ENCODE results near the gene TOLLIP.
"Not testable (repeated sequence)": the region's sequence is repeated elsewhere in the genome, so short reads cannot be mapped to it uniquely, and the experiment has no call there.

DNA sequence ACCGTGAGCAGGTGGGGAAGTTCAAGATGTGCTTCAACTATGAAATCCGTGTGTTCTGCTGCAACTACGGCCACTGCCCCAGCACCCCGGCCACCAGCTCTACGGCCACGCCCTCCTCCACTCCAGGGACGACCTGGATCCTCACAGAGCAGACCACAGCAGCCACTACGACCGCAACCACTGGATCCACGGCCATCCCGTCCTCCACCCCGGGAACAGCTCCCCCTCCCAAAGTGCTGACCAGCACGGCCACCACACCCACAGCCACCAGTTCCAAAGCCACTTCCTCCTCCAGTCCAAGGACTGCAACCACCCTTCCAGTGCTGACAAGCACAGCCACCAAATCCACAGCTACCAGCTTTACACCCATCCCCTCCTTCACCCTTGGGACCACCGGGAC lies 63.7 kb downstream of the TOLLIP start:
- TF ChIP-seq, protein P1, sequence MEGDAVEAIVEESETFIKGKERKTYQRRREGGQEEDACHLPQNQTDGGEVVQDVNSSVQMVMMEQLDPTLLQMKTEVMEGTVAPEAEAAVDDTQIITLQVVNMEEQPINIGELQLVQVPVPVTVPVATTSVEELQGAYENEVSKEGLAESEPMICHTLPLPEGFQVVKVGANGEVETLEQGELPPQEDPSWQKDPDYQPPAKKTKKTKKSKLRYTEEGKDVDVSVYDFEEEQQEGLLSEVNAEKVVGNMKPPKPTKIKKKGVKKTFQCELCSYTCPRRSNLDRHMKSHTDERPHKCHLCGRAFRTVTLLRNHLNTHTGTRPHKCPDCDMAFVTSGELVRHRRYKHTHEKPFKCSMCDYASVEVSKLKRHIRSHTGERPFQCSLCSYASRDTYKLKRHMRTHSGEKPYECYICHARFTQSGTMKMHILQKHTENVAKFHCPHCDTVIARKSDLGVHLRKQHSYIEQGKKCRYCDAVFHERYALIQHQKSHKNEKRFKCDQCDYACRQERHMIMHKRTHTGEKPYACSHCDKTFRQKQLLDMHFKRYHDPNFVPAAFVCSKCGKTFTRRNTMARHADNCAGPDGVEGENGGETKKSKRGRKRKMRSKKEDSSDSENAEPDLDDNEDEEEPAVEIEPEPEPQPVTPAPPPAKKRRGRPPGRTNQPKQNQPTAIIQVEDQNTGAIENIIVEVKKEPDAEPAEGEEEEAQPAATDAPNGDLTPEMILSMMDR (IDR thresholded peaks at IDR 0.05), result not testable (repeated sequence)
- TF ChIP-seq POLR2A (IDR thresholded peaks at IDR 0.05), result not testable (repeated sequence)
